ENCODE measurements around the gene MMS19.

MMS19 gene

GRCh38 chr10:97517096-97517750, 19.0 kb upstream of the MMS19 start:
- Histone ChIP-seq H3K27me3 (no peaks in the 10 kb centered on the region), H3K9me3 (no peaks in the 10 kb centered on the region), H3K4me3 (ENCODE audit: low read depth, low read length) (no peak overlapping the region), H3K4me1 (peaks cover 3% of the 10 kb centered on the region; the same call in 1 of the 2 replicates), H3K36me3 (no peaks in the 10 kb centered on the region)
- no peak for DNase-seq
- TF ChIP-seq CTCF (IDR thresholded peaks at IDR 0.05; ENCODE audit: low read depth, low read length) = no peak

- Histone ChIP-seq H3K9me3 (no peaks in the 10 kb centered on the region), H3K4me1 (peaks cover 3% of the 10 kb centered on the region; the same call in 1 of the 2 replicates), H3K4me3 (ENCODE audit: low read depth, low read length) (no peak overlapping the region), H3K36me3 (no peaks in the 10 kb centered on the region), H3K27me3 (no peaks in the 10 kb centered on the region)
- no peak for DNase-seq
- no peak for TF ChIP-seq CTCF (IDR thresholded peaks at IDR 0.05; ENCODE audit: low read depth, low read length)
These were observed 17.2 kb upstream of the MMS19 start for GRCh38 chr10:97515271-97515978.

- H3K27me3 ChIP-seq = no peaks in the 10 kb centered on the region
These were observed 16.1 kb upstream of the MMS19 start for GRCh38 chr10:97514344-97514743.

GRCh38 chr10:97512993-97513392, 14.8 kb upstream of the MMS19 start:
- Histone ChIP-seq H3K27me3 (no peaks in the 10 kb centered on the region), H3K9me3 (no peaks in the 10 kb centered on the region), H3K4me3 (ENCODE audit: low read depth, low read length) (no peak overlapping the region), H3K4me1 (peaks cover 3% of the 10 kb centered on the region; the same call in 1 of the 2 replicates), H3K36me3 (no peaks in the 10 kb centered on the region)
- TF ChIP-seq CTCF (IDR thresholded peaks at IDR 0.05; ENCODE audit: low read depth, low read length) = no peak
- DNase-seq = no peak

More at GRCh38 chr10:97514344-97514743, 16.1 kb upstream of the MMS19 start:
- no peak for DNase-seq
- Histone ChIP-seq H3K4me3 (ENCODE audit: low read depth, low read length) (no peak overlapping the region), H3K9me3 (no peaks in the 10 kb centered on the region), H3K36me3 (no peaks in the 10 kb centered on the region), H3K4me1 (peaks cover 3% of the 10 kb centered on the region; the same call in 1 of the 2 replicates)
- no peak for TF ChIP-seq CTCF (IDR thresholded peaks at IDR 0.05; ENCODE audit: low read depth, low read length)

- TF ChIP-seq CTCF (IDR thresholded peaks at IDR 0.05; ENCODE audit: low read depth, low read length) = no peak
- H3K27me3 ChIP-seq = no peaks in the 10 kb centered on the region
- no peak overlapping the region for H3K4me3 ChIP-seq (ENCODE audit: low read depth, low read length)
- H3K4me1 ChIP-seq = peaks cover 3% of the 10 kb centered on the region; the same call in 1 of the 2 replicates
- DNase-seq = no peak
- H3K36me3 ChIP-seq = no peaks in the 10 kb centered on the region
- no peaks in the 10 kb centered on the region for H3K9me3 ChIP-seq
These were observed 13.7 kb upstream of the MMS19 start for GRCh38 chr10:97511711-97512440.
